ENCODE measurements around the gene SWAP70. TPM values are rescaled to one million over a fixed set of nuclear protein-coding genes. Genes with fewer than 3 reads are reported as not detected.

Gene SWAP70
- total RNA-seq, 1 experiment from 2014 or later: 18.6 TPM

DNA sequence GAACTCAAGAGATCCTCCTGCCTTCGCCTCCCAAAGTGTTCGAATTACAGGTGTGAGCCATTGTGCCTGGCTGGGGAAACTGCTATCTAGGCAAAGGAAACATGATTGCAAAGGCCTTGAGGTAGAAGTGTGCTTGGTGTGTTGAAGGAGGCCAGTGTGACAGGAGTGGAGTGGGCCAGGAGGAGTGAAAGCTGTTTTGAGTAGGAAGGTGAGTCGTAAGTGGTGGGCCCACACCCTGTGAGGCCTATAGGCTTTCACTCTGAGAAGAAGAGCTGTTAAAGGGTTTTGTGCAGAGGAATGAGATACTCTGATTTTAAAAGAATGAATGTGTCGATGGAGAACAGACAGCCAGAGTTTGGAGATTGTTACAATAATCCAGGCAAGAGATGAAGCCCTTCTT is 47.0 kb upstream of the SWAP70 start:
- peaks cover 11% of the 10 kb centered on the region for H3K4me1 ChIP-seq (replicated peaks; ENCODE audit: insufficient read depth)
- intact Hi-C loops (cut with micrococcal nuclease; ENCODE audit: unreplicated experiment): no loop called here
- POLR2A ChIA-PET (ENCODE audit: unreplicated experiment): no interaction called here
- H3K9me2 ChIP-seq (ENCODE audit: insufficient read depth): no peaks in the 10 kb centered on the region
- no peak overlapping the region for H3K4me2 ChIP-seq
- H2AFZ ChIP-seq: no peak overlapping the region
- TF ChIP-seq, protein P1, sequence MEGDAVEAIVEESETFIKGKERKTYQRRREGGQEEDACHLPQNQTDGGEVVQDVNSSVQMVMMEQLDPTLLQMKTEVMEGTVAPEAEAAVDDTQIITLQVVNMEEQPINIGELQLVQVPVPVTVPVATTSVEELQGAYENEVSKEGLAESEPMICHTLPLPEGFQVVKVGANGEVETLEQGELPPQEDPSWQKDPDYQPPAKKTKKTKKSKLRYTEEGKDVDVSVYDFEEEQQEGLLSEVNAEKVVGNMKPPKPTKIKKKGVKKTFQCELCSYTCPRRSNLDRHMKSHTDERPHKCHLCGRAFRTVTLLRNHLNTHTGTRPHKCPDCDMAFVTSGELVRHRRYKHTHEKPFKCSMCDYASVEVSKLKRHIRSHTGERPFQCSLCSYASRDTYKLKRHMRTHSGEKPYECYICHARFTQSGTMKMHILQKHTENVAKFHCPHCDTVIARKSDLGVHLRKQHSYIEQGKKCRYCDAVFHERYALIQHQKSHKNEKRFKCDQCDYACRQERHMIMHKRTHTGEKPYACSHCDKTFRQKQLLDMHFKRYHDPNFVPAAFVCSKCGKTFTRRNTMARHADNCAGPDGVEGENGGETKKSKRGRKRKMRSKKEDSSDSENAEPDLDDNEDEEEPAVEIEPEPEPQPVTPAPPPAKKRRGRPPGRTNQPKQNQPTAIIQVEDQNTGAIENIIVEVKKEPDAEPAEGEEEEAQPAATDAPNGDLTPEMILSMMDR (conservative IDR thresholded peaks at IDR 0.05): no peak
- TF ChIP-seq EZH2 (IDR thresholded peaks at IDR 0.05; ENCODE audit: low read depth): no peak
- H3K27me3 ChIP-seq (ENCODE audit: insufficient read depth, low read depth): no peaks in the 10 kb centered on the region
- H3K4me3 ChIP-seq: no peak overlapping the region
- no TSS peak for BruUV-seq (replicated peaks)
- H3K79me2 ChIP-seq (ENCODE audit: low read depth): no peaks in the 10 kb centered on the region
- no peaks in the 10 kb centered on the region for H3K9me3 ChIP-seq (ENCODE audit: insufficient read depth, low read depth)
- H4K20me1 ChIP-seq (ENCODE audit: insufficient read depth): no peaks in the 10 kb centered on the region
- peaks cover 17% of the 10 kb centered on the region; the same call in 1 of the 2 replicates for H3F3A ChIP-seq (ENCODE audit: insufficient read depth, low read depth)
- no peak overlapping the region for H3K27ac ChIP-seq
- DNase-seq: no peak
- no peaks in the 10 kb centered on the region for H3K36me3 ChIP-seq (ENCODE audit: low read depth)
- CTCF ChIA-PET: no interaction called here

DNA sequence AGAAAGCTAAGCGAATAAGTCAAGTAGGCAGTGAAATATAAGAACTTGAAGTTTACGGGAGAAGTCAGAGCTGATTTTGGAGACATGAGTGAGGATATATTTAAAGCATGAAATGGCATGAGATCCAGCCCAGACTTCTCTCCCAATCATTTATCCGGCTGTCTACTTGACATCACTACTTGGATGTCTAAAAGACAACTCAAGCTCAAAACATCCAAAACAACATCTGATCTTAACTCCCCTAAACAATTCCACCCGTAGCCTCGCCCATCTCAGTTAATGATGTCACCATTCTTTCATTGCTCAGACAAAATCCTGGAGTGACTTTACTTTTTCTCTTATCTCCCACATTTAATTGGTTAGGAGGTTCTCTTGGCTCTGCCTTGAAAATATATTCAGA is 45.9 kb upstream of the SWAP70 start:
- H2AFZ ChIP-seq: no peak overlapping the region
- H3K4me1 ChIP-seq (replicated peaks; ENCODE audit: insufficient read depth): peaks cover under 1% of the 10 kb centered on the region
- H3K36me3 ChIP-seq (ENCODE audit: low read depth): no peaks in the 10 kb centered on the region
- TF ChIP-seq, protein P1 (conservative IDR thresholded peaks at IDR 0.05): no peak
- TF ChIP-seq EZH2 (IDR thresholded peaks at IDR 0.05; ENCODE audit: low read depth): no peak
- H3K79me2 ChIP-seq (ENCODE audit: low read depth): no peaks in the 10 kb centered on the region
- H4K20me1 ChIP-seq (ENCODE audit: insufficient read depth): no peaks in the 10 kb centered on the region
- no TSS peak for BruUV-seq (replicated peaks)
- POLR2A ChIA-PET (ENCODE audit: unreplicated experiment): no interaction called here
- no peak for DNase-seq
- no peaks in the 10 kb centered on the region for H3K9me2 ChIP-seq (ENCODE audit: insufficient read depth)
- no peak overlapping the region for H3K27ac ChIP-seq
- no peak overlapping the region for H3K4me2 ChIP-seq
- no peaks in the 10 kb centered on the region for H3K27me3 ChIP-seq (ENCODE audit: insufficient read depth, low read depth)
- H3K4me3 ChIP-seq: no peak overlapping the region
- H3F3A ChIP-seq (ENCODE audit: insufficient read depth, low read depth): peaks cover 7% of the 10 kb centered on the region; the same call in 1 of the 2 replicates
- intact Hi-C loops (cut with micrococcal nuclease; ENCODE audit: unreplicated experiment): no loop called here
- CTCF ChIA-PET: no interaction called here
- H3K9me3 ChIP-seq (ENCODE audit: insufficient read depth, low read depth): no peaks in the 10 kb centered on the region

DNA sequence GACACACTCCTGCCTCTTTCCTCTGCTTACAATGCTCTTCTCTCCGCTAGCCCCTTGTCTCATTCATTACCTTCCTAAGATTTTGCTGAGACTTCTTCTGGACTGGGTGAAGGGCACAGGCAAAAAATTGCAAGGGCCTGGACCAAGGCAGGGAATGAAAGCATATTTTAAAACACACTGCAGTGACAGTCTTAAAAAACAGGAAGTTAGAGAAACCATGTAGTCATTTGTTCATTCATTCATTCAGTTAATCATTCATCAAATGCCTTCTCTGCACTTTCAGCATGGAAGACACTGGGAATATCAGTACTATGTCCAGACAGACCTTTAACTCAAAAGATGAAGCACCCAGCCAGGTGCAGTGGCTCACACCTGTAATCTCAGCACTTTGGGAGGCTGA is 44.9 kb upstream of the SWAP70 start:
- intact Hi-C loops (cut with micrococcal nuclease; ENCODE audit: unreplicated experiment): no loop called here
- CTCF ChIA-PET: interaction anchor here (0.7 kb wide), 1 partner anchor 157 kb away, joined by 7 read pairs; no protein-coding TSS in a partner anchor
- TF ChIP-seq, protein P1 (conservative IDR thresholded peaks at IDR 0.05): no peak
- TF ChIP-seq EZH2 (IDR thresholded peaks at IDR 0.05; ENCODE audit: low read depth): no peak
- Histone ChIP-seq H3K9me3 (ENCODE audit: insufficient read depth, low read depth) (no peaks in the 10 kb centered on the region), H3K79me2 (ENCODE audit: low read depth) (no peaks in the 10 kb centered on the region), H2AFZ (no peak overlapping the region), H4K20me1 (ENCODE audit: insufficient read depth) (no peaks in the 10 kb centered on the region), H3F3A (ENCODE audit: insufficient read depth, low read depth) (no peaks in the 10 kb centered on the region), H3K9me2 (ENCODE audit: insufficient read depth) (no peaks in the 10 kb centered on the region), H3K4me3 (no peak overlapping the region), H3K36me3 (ENCODE audit: low read depth) (no peaks in the 10 kb centered on the region), H3K4me2 (no peak overlapping the region), H3K27ac (no peak overlapping the region), H3K27me3 (ENCODE audit: insufficient read depth, low read depth) (no peaks in the 10 kb centered on the region), H3K4me1 (replicated peaks; ENCODE audit: insufficient read depth) (no peaks in the 10 kb centered on the region)
- DNase-seq: no peak
- no TSS peak for BruUV-seq (replicated peaks)
- POLR2A ChIA-PET (ENCODE audit: unreplicated experiment): no interaction called here

Data from PC-9 (cell line).